H1 (cell line): ENCODE measurements around the gene KCNK7.

Source experiments
- BRCA1 ChIP-seq: IDR thresholded peaks from 2 replicates; pipeline ENCODE4 v1.6.1; 2012; ENCODE audit warnings: low read depth, low read length, improper control_type of control experiment
- EP300 ChIP-seq, 2 experiments: IDR thresholded peaks; 1 replicate in 1 of 2; 2 replicates in 1 of 2; pipeline ENCODE4 v1.6.1; 2011 to 2012; ENCODE audit warnings: low read depth in 2 of 2, low read length in 2 of 2, mild to moderate bottlenecking in 2 of 2, borderline replicate concordance in 1 of 2, inconsistent platforms in 1 of 2, moderate library complexity in 1 of 2
- GTF2F1 ChIP-seq: IDR thresholded peaks from 2 replicates; pipeline ENCODE4 v1.6.1; 2012; ENCODE audit warnings: low read depth, low read length, improper control_type of control experiment, borderline replicate concordance
- KDM5A ChIP-seq: fragments of 200-600 bp; IDR thresholded peaks from 2 replicates; pipeline ENCODE4 v1.7.1; 2012; ENCODE audit warnings: mild to moderate bottlenecking, low read length, inconsistent platforms, mixed read lengths
- POLR2A ChIP-seq, 2 experiments: IDR thresholded peaks; 1 replicate in 1 of 2; 2 replicates in 1 of 2; pipeline ENCODE4 v1.6.1; 2011; ENCODE audit warnings: low read depth in 2 of 2, low read length in 2 of 2, mild to moderate bottlenecking in 2 of 2; ENCODE audit errors: control extremely low read depth in 1 of 2
- RAD21 ChIP-seq, 2 experiments: IDR thresholded peaks in 1 of 2; conservative IDR thresholded peaks in 1 of 2; 2 replicates each; pipeline ENCODE4 v1.6.1; 2011; ENCODE audit warnings: low read depth in 2 of 2, low read length in 2 of 2, improper control_type of control experiment in 1 of 2, inconsistent platforms in 1 of 2, mild to moderate bottlenecking in 1 of 2, moderate library complexity in 1 of 2
- RXRA ChIP-seq: IDR thresholded peaks from 2 replicates; pipeline ENCODE4 v1.6.1; 2011; ENCODE audit warnings: low read depth, mild to moderate bottlenecking, low read length, moderate library complexity; ENCODE audit not compliant: insufficient read depth
- TCF12 ChIP-seq: IDR thresholded peaks from 2 replicates; pipeline ENCODE4 v1.6.1; 2011; ENCODE audit warnings: low read depth, mild to moderate bottlenecking, low read length
- TF ChIP-seq, protein P1 (sequence below): IDR thresholded peaks from 2 replicates; pipeline ENCODE4 v1.6.1; 2012; ENCODE audit warnings: inconsistent platforms
- TF ChIP-seq, protein P2 (sequence below): IDR thresholded peaks from 2 replicates; pipeline ENCODE4 v1.6.1; 2011; ENCODE audit warnings: low read length, improper control_type of control experiment
- TF ChIP-seq, protein P3 (sequence below), 3 experiments: IDR thresholded peaks; 1 replicate in 2 of 3; 2 replicates in 1 of 3; pipeline versions ENCODE4 v1.5.1 to v1.6.1; 2011; ENCODE audit warnings: low read length in 3 of 3, mild to moderate bottlenecking in 3 of 3, inconsistent platforms in 2 of 3, low read depth in 1 of 3, moderate library complexity in 1 of 3; ENCODE audit not compliant: insufficient read depth in 1 of 3; ENCODE audit errors: control extremely low read depth in 1 of 3

DNA sequence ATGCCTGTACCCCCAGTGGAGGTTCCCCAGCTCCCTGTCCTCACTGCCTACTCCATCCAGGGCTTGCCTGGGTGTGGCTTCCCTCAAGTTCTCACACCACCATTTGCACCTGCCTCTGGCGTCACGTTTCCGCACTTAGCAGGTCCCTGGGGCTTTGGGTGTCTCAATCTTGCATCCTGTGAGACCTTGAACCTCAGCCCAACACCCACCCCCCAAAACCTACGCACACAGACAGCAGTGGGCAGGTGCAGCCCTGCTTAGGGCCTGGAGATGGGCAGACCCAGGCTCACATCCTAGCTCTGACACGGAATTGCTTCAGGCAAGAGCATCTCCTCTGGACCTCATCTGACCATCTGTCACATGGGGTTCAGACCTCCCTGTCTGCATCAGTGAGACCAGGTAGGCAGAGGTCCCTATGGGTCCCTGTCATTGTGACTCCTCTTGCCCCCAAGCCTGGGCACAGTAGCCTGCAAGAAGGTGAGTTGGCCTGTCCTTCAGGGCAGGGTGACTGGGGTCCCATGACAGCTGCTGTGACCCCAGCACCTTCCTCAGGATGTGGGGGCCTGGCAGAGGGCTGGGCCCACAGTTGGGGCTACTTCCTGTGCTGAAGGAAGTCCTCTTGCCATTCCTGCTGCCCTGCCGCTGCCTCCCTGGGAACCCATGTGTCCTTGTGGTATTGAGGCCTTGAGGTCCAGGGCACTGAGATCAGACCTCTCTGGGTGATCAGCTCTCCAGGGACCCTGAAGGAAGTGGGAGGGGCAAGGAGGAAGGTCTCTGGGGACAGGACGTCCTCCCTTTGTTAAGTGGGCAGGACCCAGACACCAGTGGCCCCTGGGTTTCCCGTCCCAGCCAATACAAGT lies 44.3 kb upstream of the KCNK7 start:
- TF ChIP-seq GTF2F1 (no peak), BRCA1 (no peak), KDM5A (no peak), RXRA (no peak), TCF12 (no peak), EP300 (IDR thresholded peaks at IDR 0.05; ENCODE audit: borderline replicate concordance in 1 of 2, low read depth in 2 of 2, low read length in 2 of 2) (no peak), RAD21 (IDR thresholded peaks at IDR 0.05 in 1 of 2, conservative IDR thresholded peaks at IDR 0.05 in 1 of 2; ENCODE audit: low read depth in 2 of 2, low read length in 2 of 2) (no peak), POLR2A (IDR thresholded peaks at IDR 0.05; ENCODE audit: control extremely low read depth in 1 of 2, low read depth in 2 of 2, low read length in 2 of 2) (no peak)
- TF ChIP-seq, protein P1, sequence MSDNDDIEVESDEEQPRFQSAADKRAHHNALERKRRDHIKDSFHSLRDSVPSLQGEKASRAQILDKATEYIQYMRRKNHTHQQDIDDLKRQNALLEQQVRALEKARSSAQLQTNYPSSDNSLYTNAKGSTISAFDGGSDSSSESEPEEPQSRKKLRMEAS = no peak
- TF ChIP-seq, protein P2, sequence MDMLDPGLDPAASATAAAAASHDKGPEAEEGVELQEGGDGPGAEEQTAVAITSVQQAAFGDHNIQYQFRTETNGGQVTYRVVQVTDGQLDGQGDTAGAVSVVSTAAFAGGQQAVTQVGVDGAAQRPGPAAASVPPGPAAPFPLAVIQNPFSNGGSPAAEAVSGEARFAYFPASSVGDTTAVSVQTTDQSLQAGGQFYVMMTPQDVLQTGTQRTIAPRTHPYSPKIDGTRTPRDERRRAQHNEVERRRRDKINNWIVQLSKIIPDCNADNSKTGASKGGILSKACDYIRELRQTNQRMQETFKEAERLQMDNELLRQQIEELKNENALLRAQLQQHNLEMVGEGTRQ = no peak
- TF ChIP-seq, protein P3, sequence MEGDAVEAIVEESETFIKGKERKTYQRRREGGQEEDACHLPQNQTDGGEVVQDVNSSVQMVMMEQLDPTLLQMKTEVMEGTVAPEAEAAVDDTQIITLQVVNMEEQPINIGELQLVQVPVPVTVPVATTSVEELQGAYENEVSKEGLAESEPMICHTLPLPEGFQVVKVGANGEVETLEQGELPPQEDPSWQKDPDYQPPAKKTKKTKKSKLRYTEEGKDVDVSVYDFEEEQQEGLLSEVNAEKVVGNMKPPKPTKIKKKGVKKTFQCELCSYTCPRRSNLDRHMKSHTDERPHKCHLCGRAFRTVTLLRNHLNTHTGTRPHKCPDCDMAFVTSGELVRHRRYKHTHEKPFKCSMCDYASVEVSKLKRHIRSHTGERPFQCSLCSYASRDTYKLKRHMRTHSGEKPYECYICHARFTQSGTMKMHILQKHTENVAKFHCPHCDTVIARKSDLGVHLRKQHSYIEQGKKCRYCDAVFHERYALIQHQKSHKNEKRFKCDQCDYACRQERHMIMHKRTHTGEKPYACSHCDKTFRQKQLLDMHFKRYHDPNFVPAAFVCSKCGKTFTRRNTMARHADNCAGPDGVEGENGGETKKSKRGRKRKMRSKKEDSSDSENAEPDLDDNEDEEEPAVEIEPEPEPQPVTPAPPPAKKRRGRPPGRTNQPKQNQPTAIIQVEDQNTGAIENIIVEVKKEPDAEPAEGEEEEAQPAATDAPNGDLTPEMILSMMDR (IDR thresholded peaks at IDR 0.05; ENCODE audit: control extremely low read depth in 1 of 3, insufficient read depth in 1 of 3, low read depth in 1 of 3, low read length in 3 of 3) = no peak
